Embryonic facial prominence (tissue), 1 donor: Measurements from ENCODE around the gene PTCHD1.

Source experiments
- DNase-seq: peaks from one replicate; pipeline ENCODE4 v3.0.0-alpha.2; 2016; ENCODE audit errors: extremely low spot score

The PTCHD1 gene

GRCh38 chrX:23356189-23356588 lies 21.5 kb downstream of the PTCHD1 start:
- DNase-seq = no peak

GRCh38 chrX:23364416-23364815 lies 29.8 kb downstream of the PTCHD1 start:
- no peak for DNase-seq

- no peak for DNase-seq
Observed at GRCh38 chrX:23365541-23365940, 30.9 kb downstream of the PTCHD1 start.

GRCh38 chrX:23366914-23367313 lies 32.3 kb downstream of the PTCHD1 start:
- no peak for DNase-seq

- DNase-seq = no peak
Observed at GRCh38 chrX:23369027-23369426, 34.4 kb downstream of the PTCHD1 start.

- DNase-seq = no peak
Observed at GRCh38 chrX:23372220-23372902, 37.7 kb downstream of the PTCHD1 start.

- no peak for DNase-seq
Observed at GRCh38 chrX:23373129-23373804, 38.6 kb downstream of the PTCHD1 start.

GRCh38 chrX:23374291-23374690 lies 39.6 kb downstream of the PTCHD1 start:
- DNase-seq = no peak

- no peak for DNase-seq
Observed at GRCh38 chrX:23376581-23376980, 41.9 kb downstream of the PTCHD1 start.

GRCh38 chrX:23380581-23380980 lies 45.9 kb downstream of the PTCHD1 start:
- no peak for DNase-seq

GRCh38 chrX:23381099-23382087 lies 46.7 kb downstream of the PTCHD1 start:
- DNase-seq = no peak

GRCh38 chrX:23382572-23382971 lies 47.9 kb downstream of the PTCHD1 start:
- no peak for DNase-seq

GRCh38 chrX:23383411-23383810 lies 48.8 kb downstream of the PTCHD1 start:
- no peak for DNase-seq

GRCh38 chrX:23385242-23385641 lies 50.6 kb downstream of the PTCHD1 start:
- no peak for DNase-seq

- DNase-seq = no peak
Observed at GRCh38 chrX:23386260-23386659, 51.6 kb downstream of the PTCHD1 start.

- no peak for DNase-seq
Observed at GRCh38 chrX:23386726-23387125, 52.1 kb downstream of the PTCHD1 start.

GRCh38 chrX:23387550-23388184 lies 53.0 kb downstream of the PTCHD1 start:
- DNase-seq = no peak

GRCh38 chrX:23389196-23389792 lies 54.6 kb downstream of the PTCHD1 start:
- DNase-seq = no peak

- no peak for DNase-seq
Observed at GRCh38 chrX:23390979-23391378, 56.3 kb downstream of the PTCHD1 start.

GRCh38 chrX:23392195-23392594 lies 57.5 kb downstream of the PTCHD1 start:
- DNase-seq = no peak

- no peak for DNase-seq
Observed at GRCh38 chrX:23394421-23394820, 59.8 kb downstream of the PTCHD1 start.
